AG10803 (cell line): ENCODE measurements around the gene MRPS35.

ENCODE experiments used
- DNase-seq: peaks from one replicate; pipeline ENCODE4 v3.0.0; 2010; ENCODE audit warnings: low read depth
- H3K4me3 ChIP-seq: 2 replicates; pipeline ENCODE4 v1.5.1; 2011; ENCODE audit warnings: mild to moderate bottlenecking, low read length, control low read depth
- TF ChIP-seq, protein P1 (sequence below): conservative IDR thresholded peaks from 2 replicates; pipeline ENCODE4 v1.5.1; 2011; ENCODE audit warnings: mild to moderate bottlenecking, low read length, control low read depth, inconsistent platforms

MRPS35 gene

DNA sequence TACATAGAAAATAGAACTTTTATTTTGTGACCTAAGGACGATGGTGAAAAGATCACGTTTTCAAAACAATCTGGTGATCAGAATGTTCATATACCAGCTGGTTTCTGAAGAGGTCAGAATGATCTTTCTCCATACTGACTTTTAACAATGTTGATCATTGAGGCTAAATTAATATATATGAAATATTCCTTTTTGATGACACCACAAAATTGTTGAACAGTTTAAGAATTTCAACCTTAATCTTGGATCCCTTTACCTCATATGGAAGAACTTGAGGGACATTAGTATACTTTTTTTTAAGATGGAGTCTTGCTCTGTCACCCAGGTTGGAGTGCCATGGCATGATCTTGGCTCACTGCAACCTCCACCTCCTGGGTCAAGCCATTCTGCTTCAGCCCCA is 17.2 kb upstream of the MRPS35 start:
- TF ChIP-seq, protein P1, sequence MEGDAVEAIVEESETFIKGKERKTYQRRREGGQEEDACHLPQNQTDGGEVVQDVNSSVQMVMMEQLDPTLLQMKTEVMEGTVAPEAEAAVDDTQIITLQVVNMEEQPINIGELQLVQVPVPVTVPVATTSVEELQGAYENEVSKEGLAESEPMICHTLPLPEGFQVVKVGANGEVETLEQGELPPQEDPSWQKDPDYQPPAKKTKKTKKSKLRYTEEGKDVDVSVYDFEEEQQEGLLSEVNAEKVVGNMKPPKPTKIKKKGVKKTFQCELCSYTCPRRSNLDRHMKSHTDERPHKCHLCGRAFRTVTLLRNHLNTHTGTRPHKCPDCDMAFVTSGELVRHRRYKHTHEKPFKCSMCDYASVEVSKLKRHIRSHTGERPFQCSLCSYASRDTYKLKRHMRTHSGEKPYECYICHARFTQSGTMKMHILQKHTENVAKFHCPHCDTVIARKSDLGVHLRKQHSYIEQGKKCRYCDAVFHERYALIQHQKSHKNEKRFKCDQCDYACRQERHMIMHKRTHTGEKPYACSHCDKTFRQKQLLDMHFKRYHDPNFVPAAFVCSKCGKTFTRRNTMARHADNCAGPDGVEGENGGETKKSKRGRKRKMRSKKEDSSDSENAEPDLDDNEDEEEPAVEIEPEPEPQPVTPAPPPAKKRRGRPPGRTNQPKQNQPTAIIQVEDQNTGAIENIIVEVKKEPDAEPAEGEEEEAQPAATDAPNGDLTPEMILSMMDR: no peak
- no peak overlapping the region for H3K4me3 ChIP-seq
- DNase-seq: no peak

DNA sequence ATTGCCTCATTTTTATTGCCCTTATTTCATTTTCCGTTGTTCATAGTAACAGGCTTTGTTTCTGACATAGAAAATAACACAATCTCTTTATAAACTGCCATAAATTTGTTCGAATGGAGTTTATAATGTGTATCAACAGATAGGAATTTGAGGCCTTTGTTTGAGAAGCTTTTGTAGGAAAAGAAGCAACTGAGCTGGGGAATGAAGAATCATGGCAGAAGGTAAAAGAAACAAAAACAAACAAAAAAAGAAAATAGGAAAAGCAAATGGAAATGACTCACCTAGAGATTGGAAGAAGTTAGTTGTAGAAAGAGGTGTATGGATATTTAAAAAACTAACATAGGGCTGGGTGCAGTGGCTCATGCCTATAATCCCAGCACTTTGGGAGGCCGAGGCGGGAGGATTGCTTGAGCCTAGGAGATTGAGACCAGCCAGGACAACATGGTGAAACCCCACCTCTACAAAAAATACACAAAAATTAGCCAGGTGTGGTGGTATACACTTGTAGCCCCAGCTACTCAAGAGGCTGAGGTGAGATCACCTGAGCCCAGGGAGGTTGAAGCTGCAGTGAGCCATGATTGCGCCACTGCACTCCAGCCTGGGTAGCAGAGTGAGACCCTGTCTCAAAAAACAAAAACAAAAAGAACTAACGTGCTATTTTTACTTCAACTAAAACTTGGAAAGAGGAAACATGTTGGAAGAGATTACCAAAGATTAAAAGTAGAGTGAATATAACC is 14.9 kb upstream of the MRPS35 start:
- TF ChIP-seq, protein P1: no peak
- no peak for DNase-seq
- no peak overlapping the region for H3K4me3 ChIP-seq

DNA sequence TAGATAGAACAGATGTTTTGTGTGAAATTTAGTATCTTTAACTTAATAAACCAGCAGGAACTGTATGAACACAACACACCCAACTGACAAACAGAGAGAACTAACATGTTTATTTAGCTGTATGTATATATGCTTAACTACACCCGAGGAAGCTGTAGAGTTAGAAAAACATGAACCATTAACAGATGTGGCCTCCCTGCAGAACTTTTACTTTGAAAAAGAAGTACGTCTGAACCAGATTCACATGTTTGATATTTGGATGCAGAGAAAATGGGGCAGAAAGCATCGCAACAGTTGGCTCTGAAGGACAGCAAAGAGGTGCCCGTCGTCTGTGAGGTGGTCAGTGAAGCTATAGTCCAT is 14.4 kb upstream of the MRPS35 start, which contains the start of gene REP15:
Gene REP15 (plus strand): TSS at position 155 of the 360 bp plus-strand sequence. CDS start 116 bp downstream, at position 271.
- no peak within 1 kb of the TSS for H3K4me3 ChIP-seq
- DNase-seq: no peak
- TF ChIP-seq, protein P1: no peak

DNA sequence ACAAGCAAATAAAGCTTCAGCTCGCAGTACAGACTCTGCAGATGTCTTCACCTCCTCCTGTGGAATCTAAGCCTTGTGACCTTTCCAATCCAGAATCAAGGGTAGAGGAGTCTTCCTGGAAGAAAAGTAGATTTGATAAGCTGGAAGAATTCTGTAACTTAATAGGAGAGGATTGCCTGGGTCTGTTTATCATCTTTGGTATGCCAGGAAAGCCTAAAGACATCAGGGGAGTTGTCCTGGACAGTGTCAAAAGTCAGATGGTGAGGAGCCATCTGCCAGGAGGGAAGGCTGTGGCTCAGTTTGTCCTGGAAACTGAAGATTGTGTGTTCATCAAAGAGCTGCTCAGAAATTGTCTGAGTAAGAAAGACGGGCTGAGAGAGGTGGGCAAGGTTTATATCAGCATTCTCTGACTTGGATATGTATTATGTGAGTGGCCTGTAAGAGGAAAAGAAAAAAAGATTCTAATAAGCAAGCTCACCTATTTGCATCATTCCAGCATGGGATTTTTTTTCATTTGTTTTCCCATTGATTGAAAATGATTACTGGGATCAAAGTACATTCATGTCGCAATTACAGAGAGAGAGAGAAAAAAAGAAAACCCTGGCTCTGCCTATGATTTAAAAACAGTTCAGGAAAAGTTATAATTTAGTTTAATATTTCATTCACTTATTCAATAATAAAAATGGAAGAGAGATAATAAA is 13.6 kb upstream of the MRPS35 start:
- no peak for DNase-seq
- TF ChIP-seq, protein P1: no peak
- no peak overlapping the region for H3K4me3 ChIP-seq

DNA sequence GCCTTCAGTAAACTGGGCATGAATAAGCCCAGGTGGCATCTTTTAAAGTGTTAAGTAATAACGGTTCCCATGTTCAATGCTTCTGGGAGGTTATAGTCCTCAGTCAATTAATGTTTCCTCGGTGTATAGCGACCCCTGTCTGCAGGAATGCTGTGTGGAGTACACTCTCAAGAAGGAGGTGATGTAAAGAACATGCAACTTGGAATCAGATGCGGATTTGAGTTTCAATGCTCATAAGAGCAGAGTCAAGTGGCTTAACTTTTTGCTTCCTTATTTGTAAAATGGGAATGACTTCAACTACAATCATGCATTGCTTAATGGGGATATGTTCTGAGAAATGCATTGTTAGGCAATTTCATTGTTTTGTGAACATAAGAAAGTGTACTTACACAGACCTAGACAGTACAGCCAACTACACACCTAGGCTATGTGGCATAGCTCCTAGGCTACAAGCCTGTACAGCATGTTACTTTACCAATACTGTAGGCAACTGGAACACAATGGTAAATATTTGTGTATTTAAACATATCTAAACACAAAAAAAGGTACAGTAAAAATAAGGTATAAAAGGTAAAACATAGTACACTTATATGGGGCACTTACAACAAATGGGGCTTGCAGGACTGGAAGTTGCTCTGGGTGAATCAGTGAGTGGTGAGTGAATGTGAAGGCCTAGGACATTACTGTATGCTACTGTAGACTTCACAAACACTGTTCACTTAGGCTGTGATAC is 6.7 kb upstream of the MRPS35 start:
- TF ChIP-seq, protein P1: peak; percentile 85
- DNase-seq: peak; percentile 97
- H3K4me3 ChIP-seq: no peak overlapping the region

- TF ChIP-seq, protein P1: no peak
- H3K4me3 ChIP-seq: no peak overlapping the region
- no peak for DNase-seq
Measured at GRCh38 chr12:27705263-27705662, 5.4 kb upstream of the MRPS35 start.

GRCh38 chr12:27707216-27707615 is 3.4 kb upstream of the MRPS35 start:
- no peak for DNase-seq
- TF ChIP-seq, protein P1: no peak
- H3K4me3 ChIP-seq: no peak overlapping the region
